MM.1S (cell line): ENCODE measurements around the gene YDJC.
A peak's percentile ranks its signal among the peaks of the same experiment; 100 is the strongest.

Source experiments
- DNase-seq: peaks from one replicate; pipeline ENCODE4 v3.0.0-alpha.2; 2015
- H2AFZ ChIP-seq: fragments of 300-600 bp; sonication (generic); 2 replicates; pipeline ENCODE4 v1.6.0; 2016; ENCODE audit warnings: antibody characterized with exemption, low read length
- H3F3A ChIP-seq: fragments of 300-600 bp; sonication (generic); 2 replicates; pipeline ENCODE4 v1.6.1; 2016; ENCODE audit warnings: mild to moderate bottlenecking, antibody characterized with exemption, low read length, moderate library complexity, mixed read lengths; ENCODE audit not compliant: insufficient read depth
- H3K27ac ChIP-seq: fragments of 300-600 bp; sonication (generic); 2 replicates; pipeline ENCODE4 v1.5.1; 2016; ENCODE audit warnings: mild to moderate bottlenecking, low read length
- H3K27me3 ChIP-seq: fragments of 300-600 bp; sonication (generic); replicated peaks from 2 replicates; pipeline ENCODE4 v1.6.0; 2016; ENCODE audit warnings: low read length; ENCODE audit not compliant: insufficient read depth
- H3K36me3 ChIP-seq: fragments of 300-600 bp; sonication (generic); replicated peaks from 2 replicates; pipeline ENCODE4 v1.6.1; 2016; ENCODE audit warnings: mild to moderate bottlenecking, low read length, mixed read lengths; ENCODE audit not compliant: insufficient read depth
- H3K4me1 ChIP-seq: fragments of 300-600 bp; sonication (generic); 2 replicates; pipeline ENCODE4 v1.6.1; 2016; ENCODE audit warnings: low read length, mixed read lengths
- H3K4me2 ChIP-seq: fragments of 300-600 bp; sonication (generic); 2 replicates; pipeline ENCODE4 v1.6.0; 2016; ENCODE audit warnings: low read depth, low read length
- H3K4me3 ChIP-seq: fragments of 300-600 bp; sonication (generic); 2 replicates; pipeline ENCODE4 v1.5.1; 2016; ENCODE audit warnings: low read length, mixed read lengths
- H3K79me2 ChIP-seq: fragments of 300-600 bp; sonication (generic); 2 replicates; pipeline ENCODE4 v1.6.1; 2016; ENCODE audit warnings: mixed run types, low read length, mixed read lengths
- H3K9ac ChIP-seq: fragments of 300-600 bp; sonication (generic); 2 replicates; pipeline ENCODE4 v1.6.1; 2016; ENCODE audit warnings: low read length, mixed read lengths
- H3K9me2 ChIP-seq: fragments of 300-600 bp; sonication (generic); replicated peaks from 2 replicates; pipeline ENCODE4 v1.6.1; 2016; ENCODE audit warnings: mild to moderate bottlenecking, low read length, mixed read lengths; ENCODE audit not compliant: insufficient read depth
- H3K9me3 ChIP-seq: fragments of 300-600 bp; sonication (generic); replicated peaks from 2 replicates; pipeline ENCODE4 v1.6.1; 2016; ENCODE audit warnings: mild to moderate bottlenecking, low read length, mixed read lengths; ENCODE audit not compliant: insufficient read depth
- H4K20me1 ChIP-seq: fragments of 300-600 bp; sonication (generic); 2 replicates; pipeline ENCODE4 v1.6.1; 2016; ENCODE audit warnings: mild to moderate bottlenecking, low read length, moderate library complexity, mixed read lengths; ENCODE audit not compliant: insufficient read depth
- CTCF ChIP-seq: fragments of 300-600 bp; sonication (generic); IDR thresholded peaks from 2 replicates; pipeline ENCODE4 v1.5.1; 2016; ENCODE audit warnings: antibody characterized with exemption, low read length, mixed read lengths
- EZH2 ChIP-seq: fragments of 300-600 bp; sonication (generic); optimal IDR thresholded peaks from 2 replicates; pipeline ENCODE3; 2017; ENCODE audit warnings: low read depth, mild to moderate bottlenecking, antibody characterized with exemption, low read length, mixed read lengths
- EZH2phosphoT487 ChIP-seq: fragments of 300-600 bp; sonication (generic); IDR thresholded peaks from 2 replicates; pipeline ENCODE4 v1.6.1; 2018; ENCODE audit warnings: antibody characterized with exemption, low read length

The YDJC gene

GRCh38 chr22:21626073-21626734, 3.6 kb downstream of the YDJC start:
- DNase-seq = no peak
- H3K36me3 ChIP-seq = peaks cover 7% of the 10 kb centered on the region
- H3K4me2 ChIP-seq = no peak overlapping the region
- no peaks in the 10 kb centered on the region for H4K20me1 ChIP-seq
- H3K4me1 ChIP-seq = no peaks in the 10 kb centered on the region
- H3K4me3 ChIP-seq = no peak overlapping the region
- no peaks in the 10 kb centered on the region for H3K27me3 ChIP-seq
- H3K79me2 ChIP-seq = peaks cover 77% of the 10 kb centered on the region
- TF ChIP-seq EZH2 = no peak
- no peak for TF ChIP-seq EZH2phosphoT487
- no peak for TF ChIP-seq CTCF
- no peaks in the 10 kb centered on the region for H3K9me2 ChIP-seq
- no peak overlapping the region for H3K9ac ChIP-seq
- peaks cover 32% of the 10 kb centered on the region for H3F3A ChIP-seq
- H2AFZ ChIP-seq = no peak overlapping the region
- H3K27ac ChIP-seq = no peak overlapping the region
- no peaks in the 10 kb centered on the region for H3K9me3 ChIP-seq

DNA sequence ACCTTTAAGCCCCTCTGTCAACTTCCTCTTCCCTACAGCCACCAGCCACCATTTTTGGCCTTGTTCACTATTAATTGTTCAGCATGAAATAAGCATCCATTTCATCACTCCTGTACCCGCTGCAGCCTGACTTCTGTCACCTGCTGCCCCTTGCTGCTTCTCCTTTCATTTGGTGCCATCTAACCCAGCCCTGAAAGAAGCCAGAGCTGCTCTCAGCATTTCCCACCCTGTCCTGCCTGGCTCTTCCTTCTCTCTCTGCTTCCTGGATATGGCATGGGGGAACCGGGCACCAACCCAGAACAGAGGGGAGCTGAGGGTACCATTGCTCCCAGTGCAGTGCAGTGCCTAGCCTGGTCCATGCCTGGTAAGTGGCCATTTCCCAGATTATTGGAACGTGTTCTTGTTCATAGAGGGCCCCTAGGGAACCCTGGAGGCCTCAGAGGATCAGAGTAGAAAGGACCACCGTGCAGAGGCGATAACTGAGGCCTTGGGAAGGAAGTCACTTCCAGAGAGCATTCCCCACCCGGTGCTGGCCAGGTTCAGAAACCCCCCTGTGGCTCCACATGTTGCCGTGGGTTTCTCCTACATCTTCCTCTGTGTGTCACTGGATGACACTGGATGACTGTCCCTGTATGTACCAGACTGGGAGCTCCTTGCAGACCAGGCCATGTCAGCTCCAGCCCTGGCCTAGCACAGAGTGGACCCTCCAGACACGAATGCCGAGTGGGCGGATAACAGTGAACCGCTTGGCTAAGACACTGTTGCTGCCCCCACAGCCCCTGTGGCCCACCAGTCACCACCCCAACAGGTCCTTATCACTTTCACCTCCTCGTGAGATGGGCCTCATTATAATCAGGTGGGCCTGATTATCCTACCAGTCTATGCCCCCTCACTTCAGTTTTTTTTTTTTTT, 4.7 kb downstream of the YDJC start:
- DNase-seq = no peak
- Histone ChIP-seq H4K20me1 (0 out of 2 replicates have a peak, but pooled peaks cover 5% of the 10 kb centered on the region), H3K4me3 (no peak overlapping the region), H3F3A (peaks cover 32% of the 10 kb centered on the region), H3K79me2 (peaks cover 88% of the 10 kb centered on the region), H3K27me3 (no peaks in the 10 kb centered on the region), H3K9me2 (no peaks in the 10 kb centered on the region), H2AFZ (no peak overlapping the region), H3K9ac (no peak overlapping the region), H3K36me3 (peaks cover 7% of the 10 kb centered on the region), H3K9me3 (no peaks in the 10 kb centered on the region), H3K4me2 (no peak overlapping the region), H3K27ac (no peak overlapping the region), H3K4me1 (no peaks in the 10 kb centered on the region)
- no peak for TF ChIP-seq CTCF
- no peak for TF ChIP-seq EZH2
- TF ChIP-seq EZH2phosphoT487 = no peak

DNA sequence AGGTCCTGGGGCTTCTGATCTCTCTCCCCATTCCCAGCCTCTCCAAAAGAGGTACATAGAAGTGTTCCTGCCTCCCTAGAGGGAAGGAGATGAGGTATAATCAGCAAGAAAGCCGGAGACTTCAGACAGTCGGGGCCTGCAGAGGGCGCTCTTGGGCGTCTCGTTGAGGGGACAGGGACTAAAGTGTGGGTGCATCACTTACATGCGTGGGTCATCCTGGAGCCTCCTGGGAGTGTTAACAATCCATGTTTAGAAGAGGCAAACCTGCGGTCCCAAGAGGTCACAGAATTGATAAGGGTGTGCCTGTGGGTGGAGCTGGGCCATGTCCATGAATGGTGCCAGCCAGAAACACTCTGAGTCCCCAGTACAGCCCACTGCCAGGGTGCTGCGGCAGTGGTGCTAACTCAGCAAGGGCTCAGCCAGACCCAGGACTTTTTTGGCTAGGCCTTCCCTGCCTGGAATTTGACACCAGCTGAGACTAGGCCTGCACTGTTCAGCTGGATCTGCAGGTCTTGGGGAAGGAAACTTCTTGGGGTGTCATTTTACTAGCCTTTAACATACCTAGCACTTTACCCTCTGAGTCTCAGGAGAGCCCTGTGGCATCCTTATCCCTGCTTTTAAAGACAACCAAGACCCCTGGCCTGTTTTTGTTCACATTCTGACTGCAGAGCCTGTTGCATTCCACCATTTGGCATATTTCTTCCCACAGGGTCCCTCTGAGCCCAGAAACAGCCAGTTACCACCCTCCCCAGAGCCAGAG, 5.5 kb downstream of the YDJC start:
- Histone ChIP-seq H3K9me3 (no peaks in the 10 kb centered on the region), H3F3A (peaks cover 32% of the 10 kb centered on the region), H3K27ac (no peak overlapping the region), H3K27me3 (no peaks in the 10 kb centered on the region), H3K9me2 (no peaks in the 10 kb centered on the region), H3K9ac (no peak overlapping the region), H2AFZ (no peak overlapping the region), H3K4me3 (no peak overlapping the region), H3K4me2 (no peak overlapping the region), H3K4me1 (no peaks in the 10 kb centered on the region), H4K20me1 (0 out of 2 replicates have a peak, but pooled peaks cover 9% of the 10 kb centered on the region), H3K79me2 (peaks cover 91% of the 10 kb centered on the region), H3K36me3 (peaks cover 7% of the 10 kb centered on the region)
- no peak for TF ChIP-seq EZH2phosphoT487
- peak; percentile 55 for TF ChIP-seq CTCF
- TF ChIP-seq EZH2 = no peak
- peak; percentile 19 for DNase-seq
